GM20431 (cell line): Measurements from ENCODE around the gene RNFT1.
"Not testable (repeated sequence)": the region's sequence is repeated elsewhere in the genome, so short reads cannot be mapped to it uniquely, and the experiment has no call there.

Experiments used
- in situ Hi-C: fragments of 300-500 bp; cut with MseI, MboI; formaldehyde crosslinking; loops from one replicate; pipeline ENCODE4 v1.15.0; 2020; ENCODE audit warnings: low sequenced_read_pairs; ENCODE audit not compliant: unreplicated experiment

The RNFT1 gene, protein sequence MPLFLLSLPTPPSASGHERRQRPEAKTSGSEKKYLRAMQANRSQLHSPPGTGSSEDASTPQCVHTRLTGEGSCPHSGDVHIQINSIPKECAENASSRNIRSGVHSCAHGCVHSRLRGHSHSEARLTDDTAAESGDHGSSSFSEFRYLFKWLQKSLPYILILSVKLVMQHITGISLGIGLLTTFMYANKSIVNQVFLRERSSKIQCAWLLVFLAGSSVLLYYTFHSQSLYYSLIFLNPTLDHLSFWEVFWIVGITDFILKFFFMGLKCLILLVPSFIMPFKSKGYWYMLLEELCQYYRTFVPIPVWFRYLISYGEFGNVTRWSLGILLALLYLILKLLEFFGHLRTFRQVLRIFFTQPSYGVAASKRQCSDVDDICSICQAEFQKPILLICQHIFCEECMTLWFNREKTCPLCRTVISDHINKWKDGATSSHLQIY

GRCh38 chr17:59964482-59965328 lies at the start of gene RNFT1:
Gene RNFT1 (minus strand): TSS chr17:59964740. CDS start chr17:59964663, 77 bp downstream.
- in situ Hi-C loops = no loop called here

GRCh38 chr17:60009326-60009725 lies 44.8 kb upstream of the RNFT1 start:
- in situ Hi-C loops = not testable (repeated sequence)

- in situ Hi-C loops = not testable (repeated sequence)
Measured at GRCh38 chr17:60008377-60008776, 43.8 kb upstream of the RNFT1 start.

- in situ Hi-C loops = no loop called here
Measured at GRCh38 chr17:60006160-60006559, 41.6 kb upstream of the RNFT1 start.

GRCh38 chr17:60004561-60004960 lies 40.0 kb upstream of the RNFT1 start:
- in situ Hi-C loops = not testable (repeated sequence)

GRCh38 chr17:60002405-60002804 lies 37.9 kb upstream of the RNFT1 start:
- in situ Hi-C loops = not testable (repeated sequence)

DNA sequence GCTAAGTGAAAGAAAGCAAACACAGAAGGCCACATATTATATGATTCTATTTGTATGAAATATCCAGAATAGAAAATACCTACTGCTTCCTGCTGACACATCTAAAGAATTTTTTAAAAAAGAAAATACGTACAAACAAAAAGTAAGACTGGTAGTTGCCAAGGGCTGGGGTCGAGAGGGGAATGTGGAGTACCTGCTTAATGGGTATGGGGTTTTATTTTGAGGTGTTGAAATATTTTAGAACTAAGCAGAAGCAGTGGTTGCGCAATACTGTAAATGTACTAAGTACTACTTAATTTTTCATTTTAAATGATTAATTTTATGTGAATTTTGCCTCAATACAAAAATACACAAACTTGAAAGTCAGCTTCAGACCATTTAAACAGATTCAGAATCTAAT lies 32.1 kb upstream of the RNFT1 start:
- in situ Hi-C loops = not testable (repeated sequence)

DNA sequence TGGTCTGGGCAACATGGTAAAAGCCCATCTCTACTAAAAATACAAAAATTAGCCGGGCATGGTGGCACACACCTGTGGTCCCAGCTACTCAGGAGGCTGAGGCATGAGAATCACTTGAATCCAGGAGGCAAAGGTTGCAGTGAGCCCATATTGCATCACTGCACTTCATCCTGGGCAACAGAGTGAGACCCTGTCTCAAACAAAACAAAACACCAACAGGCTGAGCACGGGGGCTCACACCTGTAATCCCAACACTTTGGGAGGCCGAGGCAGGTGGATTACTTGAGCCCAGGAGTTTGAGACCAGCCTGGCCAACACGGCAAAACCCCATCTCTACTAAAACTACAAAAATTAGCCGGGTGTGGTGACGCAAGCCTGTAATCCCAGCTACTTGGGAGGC lies 10.6 kb upstream of the RNFT1 start:
- in situ Hi-C loops = not testable (repeated sequence)

- in situ Hi-C loops = not testable (repeated sequence)
Measured at GRCh38 chr17:59973483-59973882, 8.9 kb upstream of the RNFT1 start.

GRCh38 chr17:59972778-59973177 lies 8.2 kb upstream of the RNFT1 start:
- in situ Hi-C loops = no loop called here

DNA sequence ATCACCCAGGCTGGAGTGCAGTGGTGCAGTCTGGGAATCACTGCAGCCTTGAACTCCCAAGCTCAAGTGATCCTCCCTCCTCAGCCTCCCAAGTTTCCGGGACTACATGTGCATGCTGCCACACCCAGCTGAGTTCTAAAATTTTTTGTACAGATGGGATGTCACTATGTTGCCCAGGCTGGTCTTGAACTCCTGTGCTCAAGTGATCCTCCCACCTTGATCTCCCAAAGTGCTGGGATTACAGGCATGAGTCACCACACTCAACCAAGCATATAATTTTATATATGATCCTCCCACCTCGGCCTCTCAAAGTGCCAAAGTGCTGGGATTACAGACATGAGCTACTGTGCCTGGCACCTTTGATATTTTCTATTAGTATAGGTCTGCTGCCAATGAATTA lies 7.2 kb upstream of the RNFT1 start:
- in situ Hi-C loops = not testable (repeated sequence)

DNA sequence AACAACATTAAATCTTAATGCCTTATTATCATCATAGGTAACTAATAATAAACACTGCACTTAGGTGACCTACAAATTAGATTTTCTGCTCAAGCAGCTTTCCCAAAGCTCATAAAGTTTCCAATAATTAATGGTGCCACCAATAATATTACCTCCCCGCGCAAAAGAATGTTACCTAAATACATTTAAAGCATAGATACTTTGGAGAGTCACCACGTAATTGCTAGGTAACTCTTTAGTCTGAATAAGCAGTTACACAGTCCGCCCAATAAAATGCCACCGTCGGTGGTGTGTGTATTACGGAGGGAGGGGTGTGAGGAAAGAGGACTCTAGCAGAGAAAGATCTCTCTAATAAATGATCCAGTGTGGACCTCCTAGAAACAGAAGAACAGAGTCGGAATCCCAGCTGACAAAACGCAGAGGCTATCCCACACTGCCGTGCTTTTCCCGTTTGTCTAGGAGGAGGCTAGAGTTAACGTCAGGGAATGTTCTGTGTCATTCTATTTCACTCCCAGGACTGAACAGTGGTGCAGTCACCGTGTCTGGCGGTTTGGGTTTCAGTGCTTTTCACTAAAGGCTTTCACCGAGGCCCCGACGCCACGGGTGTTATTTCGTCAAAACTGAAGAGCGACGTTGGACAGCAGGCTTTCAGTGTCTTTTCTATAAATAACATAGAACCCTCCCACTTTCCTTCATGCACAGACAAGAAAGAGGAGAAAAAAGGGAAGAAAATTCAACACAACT lies 630 bp downstream of the RNFT1 start:
- in situ Hi-C loops = no loop called here

DNA sequence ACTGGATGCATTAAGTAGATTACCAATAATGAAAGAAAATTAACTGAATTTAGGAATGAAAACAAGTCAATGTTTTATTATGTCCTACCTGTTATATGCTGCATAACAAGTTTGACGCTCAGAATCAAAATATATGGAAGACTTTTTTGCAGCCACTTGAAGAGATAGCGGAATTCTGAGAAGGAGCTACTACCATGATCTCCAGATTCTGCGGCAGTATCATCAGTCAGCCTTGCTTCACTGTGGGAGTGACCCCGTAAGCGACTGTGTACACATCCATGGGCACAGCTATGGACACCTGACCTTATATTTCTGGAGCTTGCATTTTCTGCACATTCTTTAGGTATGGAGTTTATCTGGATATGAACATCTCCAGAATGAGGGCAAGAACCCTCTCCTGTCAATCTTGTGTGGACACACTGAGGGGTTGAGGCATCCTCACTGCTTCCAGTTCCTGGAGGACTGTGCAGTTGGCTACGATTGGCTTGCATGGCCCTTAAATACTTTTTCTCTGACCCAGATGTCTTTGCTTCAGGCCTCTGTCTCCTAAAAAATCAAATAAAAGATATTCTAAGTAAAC lies 1.7 kb downstream of the RNFT1 start:
- in situ Hi-C loops = no loop called here

GRCh38 chr17:59959574-59959973 lies 5.0 kb downstream of the RNFT1 start:
- in situ Hi-C loops = not testable (repeated sequence)

DNA sequence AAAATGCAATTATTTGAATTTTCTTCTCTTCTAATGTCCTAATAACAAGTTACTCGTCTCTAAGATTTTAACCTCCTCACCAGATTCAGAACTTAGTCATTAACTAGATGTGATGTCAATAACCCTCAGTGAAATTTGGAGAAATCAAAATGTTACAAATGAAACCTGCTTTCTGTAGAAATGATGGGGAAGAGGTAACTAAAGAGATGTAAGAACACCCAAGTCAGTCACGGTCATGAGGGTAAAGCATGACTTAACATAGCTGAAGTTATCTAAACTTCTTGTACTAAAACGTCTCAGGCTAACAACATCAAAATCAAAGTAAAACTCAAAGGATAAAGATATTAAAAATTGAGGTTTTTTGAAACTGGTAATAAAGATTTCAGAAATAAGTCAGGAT lies 9.7 kb downstream of the RNFT1 start:
- in situ Hi-C loops = no loop called here

DNA sequence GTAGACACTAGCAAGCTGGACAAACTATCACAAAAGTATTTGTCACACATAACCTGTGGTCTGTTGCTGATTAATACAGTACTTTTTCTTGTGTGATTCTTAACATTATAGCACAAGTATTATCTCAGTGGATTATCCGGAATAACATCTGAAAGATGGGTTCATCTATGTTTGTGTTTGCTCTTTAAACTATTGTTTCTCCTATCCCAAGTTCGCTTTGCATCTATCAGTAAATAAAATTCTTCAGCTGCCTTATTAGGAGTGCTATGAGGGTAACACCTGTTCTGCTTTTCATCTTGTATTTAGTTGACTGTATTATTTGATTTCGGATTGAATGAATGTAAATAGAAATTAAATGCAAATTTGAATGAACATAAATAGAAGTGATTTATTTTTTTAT lies 14.5 kb downstream of the RNFT1 start:
- in situ Hi-C loops = no loop called here

DNA sequence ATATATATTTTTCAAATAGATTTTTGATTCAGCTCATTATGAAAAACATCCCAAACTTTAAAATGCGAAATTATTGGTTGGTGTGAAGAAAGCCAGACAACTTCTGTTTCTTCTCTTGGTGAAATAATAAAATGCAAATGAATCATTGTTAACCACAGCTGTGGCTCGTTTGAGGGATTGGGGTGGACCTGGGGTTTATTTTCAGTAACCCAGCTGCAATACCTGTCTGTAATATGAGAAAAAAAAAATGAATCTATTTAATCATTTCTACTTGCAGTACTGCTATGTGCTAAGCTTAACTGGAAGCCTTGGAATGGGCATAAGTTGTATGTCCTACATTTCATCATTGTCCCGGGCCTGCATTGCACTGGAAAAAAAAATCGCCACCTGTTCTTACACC lies 17.2 kb downstream of the RNFT1 start:
- in situ Hi-C loops = not testable (repeated sequence)

DNA sequence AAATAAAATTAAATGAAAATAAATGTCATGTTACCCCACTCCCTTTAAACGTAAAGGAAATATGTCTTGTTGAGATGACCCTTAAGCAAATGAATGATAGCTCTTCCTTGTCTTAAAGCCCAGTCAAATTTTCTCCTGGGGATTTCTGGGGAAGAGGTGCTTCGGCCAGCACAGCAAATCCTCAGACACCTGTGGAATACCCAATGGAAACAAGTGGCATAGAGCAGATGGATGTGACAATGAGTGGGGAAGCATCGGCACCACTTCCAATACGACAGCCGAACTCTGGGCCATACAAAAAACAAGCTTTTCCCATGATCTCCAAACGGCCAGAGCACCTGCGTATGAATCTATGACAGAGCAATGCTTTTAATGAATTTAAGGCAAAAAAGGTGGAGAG lies 18.1 kb downstream of the RNFT1 start:
- in situ Hi-C loops = not testable (repeated sequence)

DNA sequence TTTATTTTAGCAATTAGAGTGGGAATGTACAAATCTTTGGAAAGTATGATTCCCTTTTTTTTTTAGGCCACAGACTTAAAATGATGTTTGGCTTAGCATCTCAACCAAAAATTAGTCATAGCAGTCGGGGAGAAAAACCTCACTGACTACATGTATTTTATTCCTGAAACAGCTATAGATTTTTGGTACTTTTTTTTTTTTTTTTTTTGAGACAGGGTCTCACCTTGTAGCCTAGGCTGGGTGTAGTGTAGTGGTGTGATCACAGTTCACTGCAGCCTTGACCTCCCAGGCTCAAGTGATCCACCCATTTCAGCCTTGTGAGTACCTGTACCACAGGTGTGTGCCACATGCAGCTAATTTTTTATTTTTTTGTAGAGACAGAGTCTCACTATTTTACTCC lies 23.4 kb downstream of the RNFT1 start:
- in situ Hi-C loops = no loop called here

DNA sequence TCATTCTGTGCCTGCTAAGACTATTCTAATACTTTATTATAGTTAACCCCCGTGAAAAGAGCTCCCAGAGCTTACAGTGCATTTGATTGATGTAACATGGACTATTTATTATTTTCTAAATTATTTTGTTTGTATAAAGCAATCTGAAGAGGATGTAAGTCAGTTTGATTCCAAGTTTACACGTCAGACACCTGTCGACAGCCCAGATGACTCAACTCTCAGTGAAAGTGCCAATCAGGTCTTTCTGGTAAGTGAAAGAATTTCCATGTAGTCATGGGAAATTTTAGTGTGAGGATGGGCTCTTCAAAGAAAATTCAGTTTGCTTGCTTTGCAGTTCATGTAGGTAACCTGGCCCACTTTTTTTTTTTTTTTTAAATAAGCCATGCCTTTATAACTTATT lies 23.8 kb downstream of the RNFT1 start:
- in situ Hi-C loops = not testable (repeated sequence)
